Hippocampal formation (tissue), 2 donors: ENCODE measurements around the gene SLC30A3.
"Not testable (repeated sequence)": the region's sequence is repeated elsewhere in the genome, so short reads cannot be mapped to it uniquely, and the experiment has no call there.

Source experiments
- DNase-seq, 2 donors: peaks; one replicate each; lab custom pipeline; 2025; lab: John Stamatoyannopoulos, UW

The SLC30A3 gene

GRCh38 chr2:27262379-27263286 lies at the start of gene SLC30A3:
Gene SLC30A3 (minus strand): TSS chr2:27263047. CDS start chr2:27262906, 141 bp downstream.
- DNase-seq, result no peak

DNA sequence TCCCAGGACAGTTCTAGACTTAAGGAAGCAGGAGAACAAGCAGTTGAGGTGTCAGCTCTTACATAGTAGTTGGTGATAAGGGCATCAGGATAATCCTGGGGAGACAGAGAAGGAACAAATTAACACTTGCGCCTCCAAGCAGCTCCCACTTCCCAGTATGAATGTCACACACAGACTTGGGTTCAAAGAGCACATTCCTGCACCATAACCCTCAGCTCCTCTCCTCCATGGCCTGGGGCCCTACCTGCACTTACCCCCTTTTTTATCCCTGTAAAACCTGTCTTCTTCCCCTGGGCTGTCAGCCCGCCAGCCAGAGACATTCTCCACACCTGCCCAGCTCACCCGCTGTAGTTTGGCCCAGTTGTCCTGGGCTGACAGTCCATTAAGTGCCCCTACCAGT lies 49.3 kb upstream of the SLC30A3 start:
- no peak for DNase-seq

DNA sequence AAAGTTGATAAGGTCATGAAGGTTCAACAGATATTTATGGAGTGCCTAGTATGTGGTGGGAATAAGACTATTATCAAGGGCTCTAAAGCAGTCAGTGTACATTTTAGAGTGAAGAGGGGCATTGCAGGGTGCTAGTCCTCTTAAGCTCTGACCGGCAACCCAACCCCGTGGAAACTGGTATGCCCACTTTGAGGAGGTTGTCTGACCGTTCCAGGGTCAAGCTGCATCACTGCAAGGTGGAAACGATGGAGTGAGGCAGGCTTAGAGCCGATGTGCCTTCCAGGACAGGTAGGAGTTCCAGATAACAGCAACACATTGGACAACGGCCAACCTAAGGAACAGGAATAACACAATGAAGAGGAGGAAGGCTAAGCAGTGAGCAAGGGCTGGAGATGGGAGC lies 46.8 kb upstream of the SLC30A3 start:
- DNase-seq, result no peak

DNA sequence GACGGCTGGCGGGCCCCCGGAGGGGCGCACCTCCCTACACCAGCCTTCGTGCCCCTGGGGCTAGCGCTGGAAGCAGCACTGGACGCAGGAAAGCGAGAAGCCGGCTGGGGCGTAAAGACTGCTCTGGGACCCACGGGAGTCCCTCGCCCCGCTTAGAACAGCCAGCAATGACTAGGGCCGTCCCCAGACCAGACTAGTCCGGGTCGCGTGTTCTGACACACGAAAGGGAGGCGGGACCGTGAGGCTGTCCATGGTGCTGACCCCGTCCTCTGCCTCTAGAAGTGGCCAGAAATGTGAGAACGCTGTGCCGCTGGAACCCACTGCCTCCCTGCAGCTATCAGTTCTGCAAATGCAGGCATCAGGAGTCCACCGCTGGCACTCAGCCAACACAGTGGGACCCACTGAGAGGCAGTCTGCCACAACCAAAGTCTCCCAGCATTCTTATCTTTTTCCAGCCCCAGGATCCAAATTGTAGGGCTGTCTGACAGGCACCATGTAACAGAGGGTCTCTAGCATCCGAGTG lies 45.6 kb upstream of the SLC30A3 start, which contains the start of gene UCN:
Gene UCN, minus strand, starts transcription at position 87 of the 523 bp plus-strand sequence. CDS start 550 bp downstream, outside the sequence.
- no peak for DNase-seq

GRCh38 chr2:27307545-27308358 lies 44.9 kb upstream of the SLC30A3 start:
- DNase-seq, result no peak

GRCh38 chr2:27307287-27307544 lies 44.4 kb upstream of the SLC30A3 start:
- no peak for DNase-seq

GRCh38 chr2:27306573-27307286 lies 43.9 kb upstream of the SLC30A3 start:
- no peak for DNase-seq

- DNase-seq, result no peak
Measured at GRCh38 chr2:27306136-27306535, 43.3 kb upstream of the SLC30A3 start.

DNA sequence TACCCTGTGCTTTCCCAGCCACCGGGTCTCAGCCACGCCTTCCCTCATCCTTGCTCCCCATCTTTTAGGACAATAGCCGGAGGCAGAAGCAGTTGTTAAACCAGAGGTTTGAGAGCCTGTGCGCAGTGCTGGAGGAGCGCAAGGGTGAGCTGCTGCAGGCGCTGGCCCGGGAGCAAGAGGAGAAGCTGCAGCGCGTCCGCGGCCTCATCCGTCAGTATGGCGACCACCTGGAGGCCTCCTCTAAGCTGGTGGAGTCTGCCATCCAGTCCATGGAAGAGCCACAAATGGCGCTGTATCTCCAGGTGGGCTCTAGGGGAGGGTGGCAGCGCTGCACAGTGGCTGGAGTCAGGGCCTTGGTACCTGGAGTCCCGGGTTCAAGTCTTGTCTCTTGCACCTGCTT lies 42.7 kb upstream of the SLC30A3 start:
- no peak for DNase-seq

DNA sequence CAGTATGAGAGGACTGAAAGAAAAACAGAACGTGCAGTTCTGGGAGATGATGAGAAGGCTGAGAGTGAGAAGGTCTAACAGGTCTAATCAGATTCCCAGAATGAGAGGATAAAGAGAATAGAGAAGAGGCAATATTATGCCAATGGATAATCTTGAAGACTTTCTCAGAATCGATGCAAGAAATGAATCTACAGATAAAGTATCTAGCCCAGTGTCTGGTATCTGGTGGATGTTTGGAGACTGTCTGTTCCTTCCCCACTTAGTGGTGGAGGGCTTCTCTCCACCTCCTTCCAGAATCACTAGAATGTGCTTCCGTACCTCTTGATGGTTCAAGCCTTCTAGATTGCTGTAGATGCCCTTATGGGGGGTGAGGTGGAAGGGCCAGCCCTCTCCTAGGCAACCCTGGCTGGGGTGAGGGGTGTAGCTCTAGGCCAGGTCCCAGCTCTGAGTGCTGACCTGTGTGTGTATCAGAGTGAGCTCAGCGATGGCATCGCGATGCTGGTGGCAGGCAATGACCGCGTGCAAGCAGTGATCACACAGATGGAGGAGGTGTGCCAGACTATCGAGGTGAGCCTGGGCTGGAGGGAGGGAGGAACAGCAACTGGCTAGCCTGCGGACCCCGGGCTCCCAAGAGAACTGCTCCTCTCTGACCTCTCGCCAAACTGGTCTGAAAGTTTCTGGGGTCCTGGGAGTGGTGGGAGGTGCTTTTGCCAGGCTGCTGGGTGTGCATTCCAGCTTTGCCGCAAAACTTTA lies 41.8 kb upstream of the SLC30A3 start:
- DNase-seq, result no peak

DNA sequence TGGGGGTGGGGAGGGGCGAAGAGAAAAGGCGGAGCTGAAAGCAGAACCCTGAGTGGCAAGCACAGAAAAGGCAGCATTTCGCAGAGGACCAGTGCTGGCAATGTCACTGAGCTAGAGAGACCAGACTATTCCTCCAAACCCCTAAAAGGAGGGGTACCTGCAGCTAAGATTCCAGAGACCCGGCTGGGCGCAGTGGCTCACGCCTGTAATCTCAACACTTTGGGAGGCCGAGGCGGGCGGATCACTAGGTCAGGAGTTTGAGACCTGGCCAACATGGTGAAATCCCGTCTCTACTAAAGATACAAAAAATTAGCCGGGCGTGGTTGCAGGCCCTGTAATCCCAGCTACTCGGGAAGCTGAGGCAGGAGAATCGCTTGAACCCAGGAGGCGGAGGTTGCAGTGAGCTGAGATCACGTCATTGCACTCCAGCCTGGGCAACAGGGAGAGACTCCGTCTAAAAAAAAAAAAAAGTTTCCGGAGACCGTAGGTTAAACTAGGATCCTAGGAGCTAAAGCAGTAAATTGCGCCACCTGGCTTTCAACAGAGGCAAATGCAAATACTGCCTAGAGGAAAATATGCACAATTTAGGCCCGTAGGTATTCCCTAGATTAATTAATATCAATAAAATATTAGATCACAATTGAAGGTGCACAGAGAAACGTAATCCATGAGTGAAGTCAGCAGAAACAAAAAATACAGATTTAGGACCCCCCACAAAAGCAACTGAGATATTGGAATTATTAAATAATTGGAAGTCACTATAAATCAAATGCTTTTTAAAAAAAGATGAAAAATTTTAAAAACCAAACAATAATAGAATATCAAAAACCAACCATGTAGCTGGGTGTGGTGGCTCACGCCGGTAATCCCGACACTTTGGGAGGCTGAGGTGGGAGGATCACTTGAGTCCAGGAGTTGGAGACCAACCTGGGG lies 40.5 kb upstream of the SLC30A3 start:
- DNase-seq, result peak in 1 of 2 donors; percentile 61

DNA sequence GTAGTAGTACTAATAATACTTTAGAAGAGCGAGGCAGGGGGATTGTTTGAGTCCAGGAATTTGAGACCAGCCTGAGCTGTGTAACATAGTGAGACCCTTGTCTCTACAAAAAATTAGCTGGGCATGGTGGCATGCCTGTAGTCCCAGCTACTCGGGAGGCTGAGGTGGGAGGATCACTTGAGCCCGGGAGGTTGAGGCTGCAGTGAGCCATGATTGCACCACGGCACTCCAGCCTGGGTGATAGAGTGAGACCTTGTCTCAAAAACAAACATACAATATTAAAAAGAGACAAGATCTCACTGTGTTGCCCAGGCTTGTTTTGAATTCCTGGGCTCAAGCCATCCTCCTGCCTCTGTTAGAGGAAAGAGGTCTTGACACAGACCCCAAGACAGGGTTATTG lies 37.8 kb upstream of the SLC30A3 start:
- DNase-seq, result not testable (repeated sequence)

DNA sequence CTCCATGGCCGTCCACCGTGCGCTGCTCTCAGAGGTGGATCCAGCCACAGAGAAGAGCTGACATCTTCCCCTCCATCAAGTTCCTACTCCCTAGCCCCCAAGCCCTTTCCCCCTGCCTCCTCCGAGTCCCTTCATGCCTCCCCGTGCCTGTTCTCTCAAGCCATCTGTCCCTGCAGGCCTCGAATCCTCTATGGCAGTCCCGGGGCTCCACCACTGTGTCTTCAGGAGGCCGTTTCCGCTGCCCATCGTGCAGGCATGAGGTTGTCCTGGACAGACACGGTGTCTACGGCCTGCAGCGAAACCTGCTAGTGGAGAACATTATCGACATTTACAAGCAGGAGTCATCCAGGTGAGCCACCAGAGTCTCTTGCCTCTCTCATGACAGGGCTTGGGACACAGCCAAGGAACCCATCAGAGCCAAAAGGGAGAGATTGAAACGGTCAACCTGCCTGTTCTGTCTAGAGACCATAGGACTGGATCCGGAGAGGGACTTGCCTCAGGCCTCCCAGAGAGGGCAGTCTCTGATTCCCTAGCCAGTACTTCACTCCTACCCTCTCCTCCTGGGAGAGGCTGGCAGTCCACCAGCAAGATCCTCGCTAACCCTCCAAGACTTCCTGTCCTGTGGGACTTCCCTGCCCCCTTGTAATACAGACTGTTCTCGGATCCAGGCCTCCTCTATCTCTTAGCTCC lies 35.7 kb upstream of the SLC30A3 start:
- DNase-seq, result no peak

GRCh38 chr2:27297195-27297594 lies 34.3 kb upstream of the SLC30A3 start:
- DNase-seq, result no peak

DNA sequence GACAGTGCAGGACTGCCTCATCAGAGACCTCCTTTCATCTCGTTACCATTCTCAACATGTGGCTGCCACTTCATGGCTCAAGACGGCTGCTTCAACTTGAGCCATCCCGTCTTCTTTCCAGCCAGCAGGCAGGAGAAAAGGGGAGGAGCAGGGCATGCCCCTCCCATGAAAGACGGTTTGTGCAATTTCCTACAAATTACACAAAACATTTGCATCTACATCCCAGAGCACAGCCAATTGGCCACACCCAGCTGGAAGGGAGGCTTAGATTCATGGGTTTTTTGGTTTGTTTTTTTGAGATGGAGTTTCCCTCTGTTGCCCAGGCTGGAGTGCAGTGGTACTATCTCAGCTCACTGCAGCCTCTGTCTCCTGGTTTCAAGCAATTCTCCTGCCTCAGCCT lies 33.6 kb upstream of the SLC30A3 start:
- DNase-seq, result no peak

DNA sequence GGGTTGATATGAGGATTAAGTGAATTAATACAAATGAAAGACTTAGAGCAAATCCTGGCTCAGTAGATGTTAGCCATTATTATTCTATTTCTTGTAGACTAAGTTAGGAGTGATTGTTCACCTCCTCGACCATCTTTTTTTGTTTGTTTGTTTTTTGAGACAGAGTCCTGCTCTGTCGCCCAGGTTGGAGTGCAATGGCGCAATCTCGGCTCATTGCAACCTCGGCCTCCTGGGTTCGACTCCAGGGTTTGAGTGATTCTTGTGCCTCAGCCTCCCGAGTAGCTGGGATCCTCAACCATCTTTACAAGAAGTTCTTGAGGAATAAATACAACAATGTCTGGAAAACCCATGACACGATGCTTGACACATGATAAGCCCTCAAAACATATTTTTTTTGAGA lies 32.1 kb upstream of the SLC30A3 start:
- no peak for DNase-seq

DNA sequence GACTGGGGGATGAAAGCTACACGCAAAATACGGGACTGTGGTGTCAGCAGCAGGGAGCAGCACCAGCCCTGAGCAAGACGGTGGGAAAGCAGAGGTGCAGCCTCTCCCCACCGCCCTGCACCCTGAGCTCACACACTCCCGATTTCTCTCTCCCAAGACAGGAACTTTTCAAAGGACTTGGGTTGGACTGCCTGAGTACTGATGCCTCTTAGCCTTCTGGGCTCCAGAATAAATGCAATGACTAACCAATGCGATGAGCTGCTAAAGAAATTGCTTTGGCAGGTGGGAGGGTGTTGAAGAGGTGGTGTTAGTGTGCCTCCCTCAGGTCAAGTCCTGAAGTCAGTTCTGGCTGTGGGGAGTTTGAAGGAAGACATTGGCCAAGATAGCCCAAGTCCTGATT lies 29.0 kb upstream of the SLC30A3 start:
- no peak for DNase-seq

- no peak for DNase-seq
Measured at GRCh38 chr2:27290549-27290948, 27.7 kb upstream of the SLC30A3 start.

GRCh38 chr2:27288610-27289009 lies 25.8 kb upstream of the SLC30A3 start:
- no peak for DNase-seq

- DNase-seq, result no peak
Measured at GRCh38 chr2:27285481-27285880, 22.6 kb upstream of the SLC30A3 start.
